MCF 10A (cell line): ENCODE data around the gene SLAMF9. TPM values are rescaled to one million over a fixed set of nuclear protein-coding genes. Genes with fewer than 3 reads are reported as not detected.

ENCODE experiments used
- BruUV-seq: library from RNA; stranded (reverse); fragments of 400-500 nt; replicated peaks from 2 replicates; lab custom pipeline; 2021; lab: Mats Ljungman, UMichigan
- CTCF ChIA-PET: fragments of 300-600 bp; sonication (Branson Sonifier 250); formaldehyde crosslinking; extraction: SDS; loops from one replicate; lab custom pipeline; 2021; ENCODE audit warnings: antibody characterized with exemption, inconsistent platforms; lab: Yijun Ruan, JAX
- POLR2A ChIA-PET: fragments of 300-600, 350-650 bp; sonication (Branson Sonifier 250); formaldehyde crosslinking; extraction: SDS; loops from one replicate; lab custom pipeline; 2020; ENCODE audit warnings: antibody characterized with exemption, inconsistent platforms; lab: Yijun Ruan, JAX
- DNase-seq: peaks from one replicate; pipeline ENCODE4 v3.0.0-alpha.2; 2018; ENCODE audit not compliant: unreplicated experiment
- H3K27ac Mint-ChIP-seq: one replicate; pipeline ENCODE4 v1.8.0; 2022; ENCODE audit warnings: mild to moderate bottlenecking, low read depth, mixed read lengths; ENCODE audit not compliant: unreplicated experiment
- H3K27me3 Mint-ChIP-seq: one replicate; pipeline ENCODE4 v1.8.0; 2022; ENCODE audit warnings: mixed read lengths; ENCODE audit not compliant: insufficient read depth, unreplicated experiment
- H3K36me3 Mint-ChIP-seq: one replicate; pipeline ENCODE4 v1.8.0; 2022; ENCODE audit warnings: mild to moderate bottlenecking, moderate library complexity, mixed read lengths; ENCODE audit not compliant: insufficient read depth, unreplicated experiment
- H3K4me1 Mint-ChIP-seq: one replicate; pipeline ENCODE4 v1.8.0; 2022; ENCODE audit warnings: mixed read lengths; ENCODE audit not compliant: insufficient read depth, unreplicated experiment
- H3K4me3 Mint-ChIP-seq: one replicate; pipeline ENCODE4 v1.8.0; 2022; ENCODE audit warnings: mild to moderate bottlenecking, moderate library complexity, mixed read lengths; ENCODE audit not compliant: unreplicated experiment
- H3K9me3 Mint-ChIP-seq: one replicate; pipeline ENCODE4 v1.8.0; 2022; ENCODE audit warnings: mixed read lengths; ENCODE audit not compliant: unreplicated experiment
- intact Hi-C: fragments of 100-400 bp; cut with micrococcal nuclease; formaldehyde crosslinking; loops from 2 replicates; pipeline ENCODE4 v1.14.1; 2022
- total RNA-seq: library from RNA; stranded (reverse); gene quantifications from 2 replicates; pipeline ENCODE4 v1.2.3, GENCODE V29; 2022
- TF ChIP-seq, protein P1 (sequence below): fragments of 200-600 bp; IDR thresholded peaks from one replicate; pipeline ENCODE4 v1.8.0; 2022; ENCODE audit warnings: antibody characterized with exemption, mild to moderate bottlenecking; ENCODE audit not compliant: unreplicated experiment

Gene SLAMF9
- total RNA-seq, 1 experiment from 2014 or later = not detected

DNA sequence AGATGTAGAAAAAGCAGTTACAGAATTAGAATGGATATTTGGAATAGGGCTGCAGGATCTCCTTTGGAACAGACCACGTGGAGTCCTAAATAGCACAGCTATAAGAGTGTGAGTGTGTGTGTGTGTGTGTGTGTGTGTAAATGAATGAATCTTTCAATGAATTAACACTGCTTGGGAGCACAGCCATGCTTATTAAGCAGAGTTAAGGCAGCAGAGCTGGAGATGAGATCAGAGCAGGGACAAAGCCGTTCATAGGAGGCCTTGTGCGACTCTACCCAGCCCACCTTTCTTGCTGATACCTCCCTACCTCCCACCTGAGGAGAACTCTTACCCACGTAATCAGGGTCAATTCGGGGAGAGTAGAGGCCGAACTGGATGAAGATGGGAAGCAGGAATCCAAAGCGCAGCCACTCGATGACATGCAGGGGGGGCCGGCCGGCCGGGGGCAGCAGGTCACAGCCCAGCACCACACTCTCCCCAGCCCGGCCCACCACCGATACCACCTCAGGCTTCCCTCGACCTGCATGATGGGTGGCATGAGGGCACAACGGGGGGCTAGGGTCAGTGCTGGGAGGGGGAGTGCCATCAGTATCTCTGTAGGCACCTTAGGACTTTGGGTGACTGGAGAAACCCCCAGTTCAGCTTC lies 11.3 kb downstream of the SLAMF9 start:
- POLR2A ChIA-PET = no interaction called here
- peaks cover 30% of the 10 kb centered on the region for H3K4me1 Mint-ChIP-seq

DNA sequence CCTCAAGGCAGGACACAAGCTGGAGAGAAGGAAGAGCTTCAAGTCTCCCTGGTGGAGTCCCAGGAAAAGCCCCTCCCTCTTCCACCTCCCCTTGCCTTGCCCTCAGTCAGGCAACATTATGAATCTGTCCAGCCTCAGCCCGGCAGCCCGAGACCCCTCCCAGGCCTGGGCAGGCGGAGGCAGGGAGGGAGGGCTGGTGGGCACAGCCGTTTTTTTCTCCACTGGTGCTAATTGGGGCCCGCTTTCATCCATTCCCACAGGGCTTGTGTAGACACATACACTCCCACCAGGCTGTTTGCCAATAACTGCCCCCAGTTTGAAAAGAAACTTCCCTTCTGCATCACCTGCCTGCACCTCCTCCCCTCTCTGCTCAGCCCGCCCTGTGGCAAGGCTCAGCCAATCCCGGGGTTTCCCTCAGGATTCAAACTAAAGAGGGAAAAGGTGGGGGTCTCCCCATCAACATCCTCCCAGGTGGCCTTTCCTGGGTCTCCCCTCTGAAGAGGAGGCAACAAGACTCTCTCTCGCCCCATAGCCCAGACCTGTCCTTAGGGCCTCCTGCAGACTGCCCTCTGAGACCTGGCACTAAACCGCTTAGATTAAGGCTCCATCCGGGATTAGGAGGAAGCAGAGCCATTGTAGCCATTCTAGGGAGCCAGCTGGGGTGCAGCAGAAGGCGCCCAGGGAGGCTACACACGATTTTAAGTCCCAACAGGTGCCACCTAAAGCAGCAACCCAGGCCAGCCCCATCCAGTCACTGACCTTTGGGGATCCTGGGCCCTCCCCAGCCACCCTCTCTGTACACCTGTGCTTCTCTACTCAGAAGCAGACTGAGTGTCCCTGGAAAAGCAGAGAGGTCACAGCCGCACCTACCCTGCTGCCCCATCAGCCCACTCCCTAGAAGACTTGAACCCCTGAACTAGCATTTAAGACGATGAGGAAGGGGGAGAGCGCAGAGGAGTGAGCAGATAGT lies 12.2 kb downstream of the SLAMF9 start:
- DNase-seq = no peak
- Mint-ChIP-seq H3K4me1 (peaks cover 30% of the 10 kb centered on the region), H3K27me3 (no peaks in the 10 kb centered on the region), H3K36me3 (no peaks in the 10 kb centered on the region), H3K27ac (no peak overlapping the region), H3K4me3 (no peak overlapping the region), H3K9me3 (no peaks in the 10 kb centered on the region)
- ChIA-PET CTCF (interaction anchor here (0.9 to 52.4 kb wide), 3 partner anchors 10 to 721 kb away, joined by 3 to 1675 read pairs (median 7); no protein-coding TSS in a partner anchor), POLR2A (interaction anchor here (0.6 to 1.2 kb wide), 2 partner anchors 29 to 58 kb away, joined by 3 read pairs; no protein-coding TSS in a partner anchor)
- BruUV-seq = no TSS peak
- TF ChIP-seq, protein P1, sequence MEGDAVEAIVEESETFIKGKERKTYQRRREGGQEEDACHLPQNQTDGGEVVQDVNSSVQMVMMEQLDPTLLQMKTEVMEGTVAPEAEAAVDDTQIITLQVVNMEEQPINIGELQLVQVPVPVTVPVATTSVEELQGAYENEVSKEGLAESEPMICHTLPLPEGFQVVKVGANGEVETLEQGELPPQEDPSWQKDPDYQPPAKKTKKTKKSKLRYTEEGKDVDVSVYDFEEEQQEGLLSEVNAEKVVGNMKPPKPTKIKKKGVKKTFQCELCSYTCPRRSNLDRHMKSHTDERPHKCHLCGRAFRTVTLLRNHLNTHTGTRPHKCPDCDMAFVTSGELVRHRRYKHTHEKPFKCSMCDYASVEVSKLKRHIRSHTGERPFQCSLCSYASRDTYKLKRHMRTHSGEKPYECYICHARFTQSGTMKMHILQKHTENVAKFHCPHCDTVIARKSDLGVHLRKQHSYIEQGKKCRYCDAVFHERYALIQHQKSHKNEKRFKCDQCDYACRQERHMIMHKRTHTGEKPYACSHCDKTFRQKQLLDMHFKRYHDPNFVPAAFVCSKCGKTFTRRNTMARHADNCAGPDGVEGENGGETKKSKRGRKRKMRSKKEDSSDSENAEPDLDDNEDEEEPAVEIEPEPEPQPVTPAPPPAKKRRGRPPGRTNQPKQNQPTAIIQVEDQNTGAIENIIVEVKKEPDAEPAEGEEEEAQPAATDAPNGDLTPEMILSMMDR = no peak
- intact Hi-C loops = no loop called here

More for the DNA sequence above, 11.3 kb downstream of the SLAMF9 start:
- Mint-ChIP-seq H3K27ac (no peak overlapping the region), H3K9me3 (no peaks in the 10 kb centered on the region), H3K36me3 (no peaks in the 10 kb centered on the region), H3K4me3 (no peak overlapping the region), H3K27me3 (no peaks in the 10 kb centered on the region)
- no peak for DNase-seq
- BruUV-seq = no TSS peak
- TF ChIP-seq, protein P1 = no peak
- intact Hi-C loops = no loop called here
- CTCF ChIA-PET = interaction anchor here (0.7 to 52.4 kb wide), 6 partner anchors 8 to 143 kb away, joined by 3 to 1675 read pairs (median 6); no protein-coding TSS in a partner anchor

DNA sequence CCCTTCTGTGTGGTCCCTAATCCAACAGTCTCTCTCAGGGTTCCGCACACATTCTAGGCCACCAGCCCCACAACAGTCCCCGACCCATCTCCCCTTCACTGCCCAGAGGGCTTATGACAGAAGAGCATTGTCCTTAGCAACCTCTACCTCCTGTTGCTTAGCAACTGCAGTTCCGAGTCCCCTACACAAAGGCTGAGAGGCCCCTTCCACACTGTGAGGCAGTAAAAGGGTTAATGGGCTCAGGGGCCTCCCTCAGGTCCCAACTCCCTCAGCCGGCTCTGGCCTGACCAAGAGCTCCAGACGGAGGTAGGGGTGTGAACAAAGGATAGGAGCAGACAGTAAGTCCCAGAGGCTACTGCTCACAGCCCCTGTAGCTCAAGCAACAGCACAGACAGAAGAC lies 12.9 kb downstream of the SLAMF9 start:
- Mint-ChIP-seq H3K4me1 (peaks cover 31% of the 10 kb centered on the region), H3K4me3 (no peak overlapping the region), H3K9me3 (no peaks in the 10 kb centered on the region), H3K27ac (no peak overlapping the region), H3K36me3 (no peaks in the 10 kb centered on the region), H3K27me3 (no peaks in the 10 kb centered on the region)
- POLR2A ChIA-PET = interaction anchor here (0.6 to 1.2 kb wide), 3 partner anchors 29 to 789 kb away, joined by 3 to 4 read pairs (median 3); no protein-coding TSS in a partner anchor
- no TSS peak for BruUV-seq
- intact Hi-C loops = no loop called here
- CTCF ChIA-PET = interaction anchor here (0.9 to 52.4 kb wide), 5 partner anchors 11 to 720 kb away, joined by 3 to 1675 read pairs (median 19); partner anchors contain the start of gene TAGLN2
- DNase-seq = no peak
- TF ChIP-seq, protein P1 = no peak
